ENCODE results near the gene ADGRV1. TPM values are rescaled to one million over a fixed set of nuclear protein-coding genes. Genes with fewer than 3 reads are reported as not detected.

The ADGRV1 gene
- total RNA-seq, 1 donor: 0.43 TPM

GRCh38 chr5:90865180-90865579, 306.6 kb downstream of the ADGRV1 start:
- no peak overlapping the region for H3K4me3 ChIP-seq (ENCODE audit: low read depth, low read length)
- DNase-seq (ENCODE audit: low read depth): no peak
- TF ChIP-seq CTCF (IDR thresholded peaks at IDR 0.05; ENCODE audit: insufficient read depth, low read depth, low read length): no peak

- TF ChIP-seq CTCF (IDR thresholded peaks at IDR 0.05; ENCODE audit: insufficient read depth, low read depth, low read length): peak; percentile 36
- H3K4me3 ChIP-seq (ENCODE audit: low read depth, low read length): no peak overlapping the region
- DNase-seq (ENCODE audit: low read depth): peak; percentile 30
These were observed 307.7 kb downstream of the ADGRV1 start for GRCh38 chr5:90866333-90866732.

- H3K4me3 ChIP-seq (ENCODE audit: low read depth, low read length): no peak overlapping the region
- DNase-seq (ENCODE audit: low read depth): no peak
- no peak for TF ChIP-seq CTCF (IDR thresholded peaks at IDR 0.05; ENCODE audit: insufficient read depth, low read depth, low read length)
These were observed 308.5 kb downstream of the ADGRV1 start for GRCh38 chr5:90866915-90867731.

- no peak overlapping the region for H3K4me3 ChIP-seq (ENCODE audit: low read depth, low read length)
- DNase-seq (ENCODE audit: low read depth): no peak
- no peak for TF ChIP-seq CTCF (IDR thresholded peaks at IDR 0.05; ENCODE audit: insufficient read depth, low read depth, low read length)
These were observed 310.2 kb downstream of the ADGRV1 start for GRCh38 chr5:90868799-90869198.

- no peak overlapping the region for H3K4me3 ChIP-seq (ENCODE audit: low read depth, low read length)
- DNase-seq (ENCODE audit: low read depth): no peak
- no peak for TF ChIP-seq CTCF (IDR thresholded peaks at IDR 0.05; ENCODE audit: insufficient read depth, low read depth, low read length)
These were observed 312.9 kb downstream of the ADGRV1 start for GRCh38 chr5:90871391-90871991.

GRCh38 chr5:90873033-90873517, 314.5 kb downstream of the ADGRV1 start:
- H3K4me3 ChIP-seq (ENCODE audit: low read depth, low read length): no peak overlapping the region
- no peak for TF ChIP-seq CTCF (IDR thresholded peaks at IDR 0.05; ENCODE audit: insufficient read depth, low read depth, low read length)
- DNase-seq (ENCODE audit: low read depth): peak; percentile 6

Data from fibroblast of villous mesenchyme (primary cell).